ENCODE data around the gene RAPGEF4.
A peak's percentile ranks its signal among the peaks of the same experiment; 100 is the strongest.
"Not testable (repeated sequence)": the region's sequence is repeated elsewhere in the genome, so short reads cannot be mapped to it uniquely, and the experiment has no call there.

RAPGEF4 gene

GRCh38 chr2:172774302-172774701, 38.7 kb downstream of the RAPGEF4 start:
- DNase-seq (ENCODE audit: low spot score), result no peak

GRCh38 chr2:172775319-172775718, 39.7 kb downstream of the RAPGEF4 start:
- no peak for DNase-seq (ENCODE audit: low spot score)

DNA sequence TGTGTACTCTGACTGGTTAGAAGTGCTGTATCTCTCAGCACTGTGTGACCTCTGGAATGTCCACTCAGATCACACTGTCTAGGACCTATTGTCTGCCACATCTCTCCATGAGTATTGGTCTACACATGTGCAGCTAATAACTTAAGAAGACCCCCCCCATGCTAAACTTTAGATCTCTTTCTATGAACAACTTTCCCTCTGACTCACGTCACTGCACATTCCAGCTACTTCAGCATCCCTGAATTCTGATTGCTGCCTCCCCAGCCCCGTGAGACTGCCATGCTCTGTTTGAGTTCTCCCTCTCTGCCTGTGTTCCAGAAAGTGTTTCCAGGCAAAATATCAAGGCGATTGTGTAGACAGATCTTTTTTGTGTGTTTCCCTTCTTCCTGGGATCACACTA, 41.8 kb downstream of the RAPGEF4 start:
- DNase-seq (ENCODE audit: low spot score), result no peak

DNA sequence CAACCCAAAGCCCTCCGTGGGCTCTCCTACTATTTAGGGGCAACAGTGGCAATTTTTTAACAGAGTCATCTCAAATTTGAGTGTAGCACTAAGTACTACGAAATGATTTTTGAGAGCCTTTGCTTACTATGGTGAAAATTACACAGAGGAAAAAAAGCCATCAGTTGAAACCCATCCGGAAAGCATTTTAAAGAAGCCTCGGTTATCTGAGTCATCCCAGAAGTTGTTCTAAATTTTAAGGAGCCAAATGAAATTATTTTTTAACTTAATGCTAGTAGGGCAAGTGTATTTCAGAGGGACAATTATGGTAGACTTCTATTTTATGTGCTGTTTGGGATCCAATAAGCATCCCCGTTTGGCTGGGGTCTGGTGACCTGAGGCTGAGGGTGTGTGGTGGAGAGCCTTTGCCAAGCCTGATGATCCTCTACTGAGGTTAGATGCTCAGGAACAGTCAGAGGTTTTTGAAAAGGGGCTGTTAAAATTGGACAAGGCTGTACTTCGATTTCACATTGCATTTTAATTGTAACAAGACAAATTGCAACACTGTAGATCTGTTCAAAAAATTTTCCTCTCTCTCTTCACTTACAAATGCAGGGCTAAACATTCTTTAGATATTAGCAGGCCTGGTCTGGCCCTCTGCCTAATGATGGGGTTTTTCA, 47.0 kb downstream of the RAPGEF4 start:
- DNase-seq (ENCODE audit: low spot score), result no peak

DNA sequence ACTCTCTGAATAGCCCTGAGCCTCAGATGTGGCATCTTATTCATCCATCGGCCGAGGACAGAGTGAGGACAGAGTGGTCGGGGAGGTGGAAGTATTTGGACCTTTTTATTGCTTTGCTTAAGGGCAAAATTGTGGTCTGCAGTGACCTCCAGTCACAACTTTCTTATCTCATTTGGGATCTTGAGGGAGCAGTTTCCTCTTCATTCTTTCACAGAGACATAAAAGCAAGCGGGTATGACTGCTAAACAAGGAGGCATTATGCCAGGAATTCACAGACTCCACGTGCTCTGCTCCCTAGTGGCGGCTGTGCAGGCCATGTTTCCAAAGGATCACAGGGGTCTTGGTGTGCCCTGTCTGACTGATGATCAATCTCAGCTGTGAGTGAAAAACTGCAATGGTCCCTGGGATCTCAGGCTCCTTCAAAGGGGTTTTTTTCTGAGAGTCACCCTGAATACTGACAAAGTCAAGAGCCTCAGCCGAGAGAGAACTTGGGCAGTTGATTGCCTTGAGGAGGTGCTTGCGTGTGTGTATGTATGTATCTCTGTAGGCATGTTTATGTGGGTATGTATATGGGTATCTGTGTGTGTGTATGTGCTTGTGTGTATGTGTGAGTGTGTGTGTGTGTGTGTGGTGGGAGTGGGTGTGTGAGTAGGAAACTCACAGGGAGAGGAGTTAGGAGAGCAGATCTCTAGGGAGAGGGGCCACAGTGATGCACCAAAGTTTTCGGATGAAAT, 47.7 kb downstream of the RAPGEF4 start:
- peak; percentile 74 for DNase-seq (ENCODE audit: low spot score)

GRCh38 chr2:172788871-172789270, 53.2 kb downstream of the RAPGEF4 start:
- DNase-seq (ENCODE audit: low spot score), result no peak

DNA sequence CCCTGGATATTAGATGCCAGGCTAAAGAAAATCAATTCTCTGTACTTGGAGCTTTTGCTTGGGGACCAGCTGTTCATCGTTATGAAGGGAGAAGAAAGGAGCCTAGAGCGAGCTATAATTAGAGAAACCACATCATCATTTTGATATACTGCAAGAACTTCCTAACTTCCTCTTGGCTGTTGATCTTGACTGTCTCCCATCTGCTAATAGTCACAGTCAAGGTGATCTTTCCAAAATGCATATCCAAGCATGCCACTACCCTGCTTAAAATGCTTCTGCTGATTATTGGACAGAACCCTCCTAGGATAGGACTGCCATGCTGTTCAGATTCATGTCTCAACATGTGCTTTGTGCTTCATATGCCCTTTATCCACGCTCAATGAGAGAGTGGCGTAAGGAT, 54.8 kb downstream of the RAPGEF4 start:
- no peak for DNase-seq (ENCODE audit: low spot score)

- DNase-seq (ENCODE audit: low spot score), result no peak
Measured at GRCh38 chr2:172791953-172792352, 56.3 kb downstream of the RAPGEF4 start.

DNA sequence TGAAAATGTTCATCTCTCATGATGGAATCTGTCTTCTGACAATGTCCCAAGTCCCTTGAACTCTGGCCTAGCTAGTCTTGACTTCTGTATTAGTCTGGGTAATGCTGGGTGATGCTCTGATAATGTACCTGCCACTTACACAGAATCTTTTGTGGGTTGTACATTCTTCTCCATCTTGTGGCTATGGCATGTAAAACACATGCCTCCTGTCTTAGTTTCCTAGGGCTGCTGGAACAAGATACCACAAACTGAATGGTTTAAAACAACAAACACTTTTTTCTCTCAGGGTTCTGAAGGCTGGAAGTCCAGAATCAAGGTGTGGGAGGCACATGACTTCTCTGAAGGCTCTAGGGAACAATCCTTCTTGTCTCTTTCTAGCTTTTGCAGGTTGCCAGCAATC, 57.1 kb downstream of the RAPGEF4 start:
- peak; percentile 13 for DNase-seq (ENCODE audit: low spot score)

DNA sequence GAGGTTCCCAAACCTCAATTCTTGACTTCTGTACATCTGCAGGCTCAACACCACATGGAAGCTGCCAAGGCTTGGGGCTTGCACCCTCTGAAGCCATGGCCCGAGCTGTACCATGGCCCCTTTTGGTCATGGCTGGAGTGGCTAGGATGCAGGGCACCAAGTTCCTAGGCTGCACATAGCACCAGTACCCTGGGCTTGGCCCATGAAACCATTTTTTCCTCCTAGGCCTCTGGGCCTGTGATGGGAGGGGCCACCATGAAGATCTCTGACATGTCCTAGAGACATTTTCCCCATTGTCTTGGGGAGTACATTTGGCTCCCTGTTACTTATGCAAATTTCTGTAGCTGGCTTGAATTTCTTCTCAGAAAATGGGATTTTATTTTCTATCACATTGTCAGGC, 67.7 kb downstream of the RAPGEF4 start:
- not testable (repeated sequence) for DNase-seq (ENCODE audit: low spot score)

DNA sequence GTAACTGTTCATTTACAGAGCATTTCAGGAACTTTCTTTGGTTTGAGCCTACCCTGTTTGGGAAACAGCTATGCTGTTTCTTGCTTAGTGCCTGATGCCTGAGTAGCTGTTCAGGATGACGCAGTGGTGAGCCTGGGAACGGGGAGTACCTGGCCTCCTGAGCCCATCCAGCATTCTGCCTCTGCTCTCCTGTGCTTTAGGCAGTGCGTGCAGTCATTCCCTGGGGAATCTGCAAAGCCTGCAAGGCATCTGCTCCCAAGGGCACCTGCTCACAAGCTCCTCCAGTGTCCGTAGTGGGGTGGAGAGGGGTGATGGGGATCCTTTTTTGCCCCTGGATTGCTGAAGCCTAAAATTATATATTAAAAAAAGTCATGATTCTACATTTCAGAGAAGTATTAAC, 68.8 kb downstream of the RAPGEF4 start:
- no peak for DNase-seq (ENCODE audit: low spot score)

DNA sequence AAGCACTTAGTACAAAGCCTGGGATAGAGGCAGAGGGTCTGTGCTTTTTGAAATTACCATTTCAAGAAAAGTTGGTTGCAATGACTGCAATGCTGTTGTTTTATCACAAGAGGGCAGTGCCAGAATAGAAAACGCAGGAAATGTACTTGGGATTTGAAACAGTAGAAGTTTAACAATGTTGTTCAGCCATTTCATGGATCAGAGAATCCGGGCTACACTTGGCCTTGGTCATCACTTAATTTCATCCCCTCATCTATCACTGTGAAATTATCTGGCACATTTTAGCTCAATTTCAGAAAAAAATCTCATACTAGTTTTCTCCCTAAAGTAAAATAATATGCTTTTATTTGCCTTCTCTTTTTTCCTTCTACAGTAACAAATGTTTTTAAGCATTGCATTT, 70.8 kb downstream of the RAPGEF4 start:
- peak; percentile 44 for DNase-seq (ENCODE audit: low spot score)

DNA sequence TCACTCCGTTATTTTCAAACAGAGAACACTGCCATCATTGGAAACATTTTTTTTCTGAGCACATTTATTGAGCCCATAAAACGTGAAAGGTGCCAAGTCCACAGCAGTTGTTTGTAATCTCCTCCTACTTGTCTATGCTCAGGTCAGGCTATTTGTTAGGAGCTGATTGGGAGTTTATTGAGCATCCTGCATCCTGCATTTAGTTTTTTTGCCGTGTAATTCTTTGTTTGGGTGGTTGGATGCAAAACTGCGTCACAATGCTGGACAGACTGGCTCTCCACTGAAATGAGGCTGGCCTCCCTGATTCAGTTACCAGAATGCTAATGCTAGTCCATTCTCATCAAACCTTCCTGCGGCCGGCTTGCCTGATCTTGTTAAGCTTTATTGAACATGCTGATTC, 71.4 kb downstream of the RAPGEF4 start:
- DNase-seq (ENCODE audit: low spot score), result no peak

DNA sequence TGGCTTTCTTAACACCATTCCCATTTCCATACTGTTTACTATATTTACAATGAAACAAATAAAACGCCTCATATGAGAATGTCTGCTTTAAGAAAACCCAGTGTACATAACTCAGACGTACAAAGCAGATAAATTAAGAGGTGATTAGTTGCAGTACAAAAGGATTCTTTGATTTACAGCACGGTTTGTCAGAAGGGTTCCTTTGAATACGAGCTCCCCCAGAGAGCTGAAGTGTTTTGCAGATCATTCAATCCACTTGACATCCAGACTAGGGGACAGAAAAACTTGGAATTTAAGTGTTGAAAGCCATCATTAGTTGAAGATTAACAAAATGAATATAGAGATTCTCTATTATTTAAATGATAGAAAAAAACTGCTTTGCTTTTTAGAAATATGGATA, 72.5 kb downstream of the RAPGEF4 start:
- no peak for DNase-seq (ENCODE audit: low spot score)

GRCh38 chr2:172811027-172811426, 75.4 kb downstream of the RAPGEF4 start:
- no peak for DNase-seq (ENCODE audit: low spot score)

DNA sequence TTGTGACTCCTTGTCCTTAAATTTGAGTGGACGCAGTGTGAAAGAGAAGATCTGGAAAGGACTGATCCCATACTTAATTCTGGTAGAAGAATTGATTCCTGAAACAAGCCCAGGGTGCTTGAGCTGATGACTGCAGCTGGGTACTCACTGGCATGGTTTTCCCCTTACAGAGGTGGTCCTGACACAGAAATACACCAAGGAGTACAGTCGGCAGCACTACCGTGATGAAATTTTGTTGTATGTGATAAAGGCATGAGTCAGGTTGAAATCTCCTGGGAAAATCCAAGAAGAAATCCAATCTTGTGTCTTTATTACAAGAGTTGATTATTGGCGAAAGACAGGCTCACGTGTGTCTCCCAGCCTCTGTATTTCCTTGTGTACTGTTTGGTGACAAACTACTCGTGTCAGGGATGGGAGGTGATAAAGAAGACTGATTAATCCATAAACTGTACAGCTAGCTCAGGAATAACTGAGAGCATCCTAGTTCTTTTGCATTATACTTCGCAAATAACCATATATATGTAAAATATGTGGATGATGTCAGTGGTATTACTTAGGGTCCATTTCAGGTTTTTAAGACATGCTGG, 76.6 kb downstream of the RAPGEF4 start:
- DNase-seq (ENCODE audit: low spot score), result no peak

- peak; percentile 19 for DNase-seq (ENCODE audit: low spot score)
Measured at GRCh38 chr2:172813314-172813888, 77.8 kb downstream of the RAPGEF4 start.

DNA sequence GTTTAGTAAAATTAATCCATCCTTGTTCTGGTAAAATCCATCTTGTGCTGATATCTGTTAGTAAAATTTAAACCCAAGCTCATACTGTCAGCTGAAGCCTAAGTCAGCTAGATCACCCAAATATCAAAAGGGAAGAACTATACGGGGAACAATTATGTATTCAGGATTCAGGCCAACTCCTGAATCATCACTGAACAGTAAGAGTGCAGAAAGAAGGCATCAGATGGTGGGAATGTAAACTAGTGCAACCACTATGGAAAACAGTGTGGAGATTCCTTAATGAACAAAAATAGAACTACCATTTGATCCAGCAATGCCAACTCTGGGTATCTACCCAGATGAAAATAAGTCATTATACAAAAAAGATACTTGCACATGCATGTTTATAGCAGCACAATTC, 81.8 kb downstream of the RAPGEF4 start:
- no peak for DNase-seq (ENCODE audit: low spot score)

- DNase-seq (ENCODE audit: low spot score), result no peak
Measured at GRCh38 chr2:172819943-172820342, 84.3 kb downstream of the RAPGEF4 start.

DNA sequence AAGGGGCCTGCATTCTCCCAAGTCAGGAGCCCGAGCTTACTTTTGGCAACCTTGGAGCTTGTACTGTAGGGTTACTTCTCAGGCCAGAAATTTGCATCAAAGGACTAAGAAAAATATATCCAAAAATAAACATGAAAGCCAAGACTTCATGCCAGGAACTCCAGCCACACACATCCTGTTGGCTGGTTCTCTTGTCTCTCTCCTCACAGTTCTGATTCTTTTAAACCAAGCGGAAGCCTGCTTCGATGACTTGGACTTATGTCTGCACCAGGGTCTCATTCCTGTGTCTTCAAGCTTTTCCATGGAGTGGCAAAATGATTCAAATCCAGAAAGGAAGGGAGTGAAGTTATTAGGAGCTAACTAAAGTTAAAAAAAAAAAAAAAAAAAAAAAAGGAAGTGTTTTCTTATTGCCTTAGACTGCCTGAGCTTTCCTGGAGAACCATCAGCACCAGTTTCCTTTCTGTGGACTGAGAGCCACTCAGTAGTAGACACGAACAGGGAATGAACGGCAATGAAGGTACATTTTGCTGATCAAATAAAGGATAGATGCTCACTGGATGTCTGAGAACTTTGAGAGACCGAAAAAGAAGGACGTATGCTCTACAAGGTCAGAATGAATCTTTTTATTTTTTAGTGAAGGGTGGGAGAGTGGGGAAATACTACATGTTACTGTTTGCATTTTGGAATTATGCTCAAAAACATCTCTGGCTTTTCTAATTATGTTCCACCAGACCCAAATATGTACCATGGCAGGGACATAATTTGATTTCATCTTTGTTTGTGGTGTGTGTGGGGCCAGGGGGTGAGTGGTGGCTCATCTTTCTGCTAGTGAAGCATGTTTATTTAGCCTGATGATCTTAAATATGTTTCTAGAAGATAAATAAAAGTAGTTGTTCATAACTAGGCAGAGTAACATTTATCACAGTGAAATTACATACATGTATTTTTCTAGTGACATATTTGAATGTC, 86.0 kb downstream of the RAPGEF4 start:
- DNase-seq (ENCODE audit: low spot score), result no peak

GRCh38 chr2:172822585-172822984, 86.9 kb downstream of the RAPGEF4 start:
- no peak for DNase-seq (ENCODE audit: low spot score)

GRCh38 chr2:172823261-172823850, 87.7 kb downstream of the RAPGEF4 start:
- DNase-seq (ENCODE audit: low spot score), result no peak
